GM23248 (cell line): ENCODE results near the gene SATB1.

ENCODE experiments used
- EZH2 ChIP-seq: fragments of 200-600 bp; sonication (generic); IDR thresholded peaks from 2 replicates; pipeline ENCODE4 v1.6.1; 2018; ENCODE audit warnings: antibody characterized with exemption, mild to moderate bottlenecking; ENCODE audit not compliant: insufficient read depth, poor library complexity, severe bottlenecking
- EZH2phosphoT487 ChIP-seq: fragments of 200-600 bp; sonication (generic); IDR thresholded peaks from 2 replicates; pipeline ENCODE4 v1.6.1; 2018; ENCODE audit warnings: antibody characterized with exemption, moderate library complexity, mild to moderate bottlenecking, low read depth; ENCODE audit not compliant: insufficient read depth

DNA sequence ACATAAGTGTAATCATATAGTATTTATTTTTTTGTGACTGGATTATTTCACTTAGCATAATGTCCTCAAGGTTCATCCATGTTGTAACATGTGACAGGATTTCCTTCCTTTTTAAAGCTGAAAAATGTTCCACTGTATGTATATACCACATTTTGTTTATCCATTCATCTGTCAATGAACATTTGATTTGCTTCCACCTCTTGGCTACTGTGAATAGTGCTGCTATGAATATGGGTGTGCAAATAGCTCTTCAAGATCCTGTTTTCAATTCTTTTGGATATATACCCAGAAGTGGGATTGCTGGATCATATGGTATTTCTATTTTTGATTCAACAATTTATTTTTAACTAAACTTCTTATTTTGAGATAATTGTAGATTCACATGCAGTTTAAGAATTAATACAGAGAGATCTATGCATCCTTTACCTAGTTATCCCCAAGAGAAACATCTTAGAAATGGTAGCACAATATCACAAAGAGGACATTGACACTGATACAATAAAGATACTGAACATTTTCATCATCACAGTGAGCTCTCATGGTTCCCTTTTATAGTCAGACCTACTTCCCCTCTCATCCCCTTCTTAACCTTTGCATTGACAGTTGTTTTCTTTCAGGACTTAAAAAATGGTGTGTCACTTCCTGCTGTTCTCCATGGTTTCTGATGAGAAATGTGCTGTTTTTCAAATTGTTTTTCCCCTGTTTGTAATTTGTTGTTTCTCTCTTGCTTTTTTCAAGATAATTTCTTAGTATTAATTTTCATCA lies 90.1 kb downstream of the SATB1 start:
- no peak for TF ChIP-seq EZH2phosphoT487
- TF ChIP-seq EZH2: no peak
